ENCODE results near the gene ATXN7L3.

ATXN7L3 gene

DNA sequence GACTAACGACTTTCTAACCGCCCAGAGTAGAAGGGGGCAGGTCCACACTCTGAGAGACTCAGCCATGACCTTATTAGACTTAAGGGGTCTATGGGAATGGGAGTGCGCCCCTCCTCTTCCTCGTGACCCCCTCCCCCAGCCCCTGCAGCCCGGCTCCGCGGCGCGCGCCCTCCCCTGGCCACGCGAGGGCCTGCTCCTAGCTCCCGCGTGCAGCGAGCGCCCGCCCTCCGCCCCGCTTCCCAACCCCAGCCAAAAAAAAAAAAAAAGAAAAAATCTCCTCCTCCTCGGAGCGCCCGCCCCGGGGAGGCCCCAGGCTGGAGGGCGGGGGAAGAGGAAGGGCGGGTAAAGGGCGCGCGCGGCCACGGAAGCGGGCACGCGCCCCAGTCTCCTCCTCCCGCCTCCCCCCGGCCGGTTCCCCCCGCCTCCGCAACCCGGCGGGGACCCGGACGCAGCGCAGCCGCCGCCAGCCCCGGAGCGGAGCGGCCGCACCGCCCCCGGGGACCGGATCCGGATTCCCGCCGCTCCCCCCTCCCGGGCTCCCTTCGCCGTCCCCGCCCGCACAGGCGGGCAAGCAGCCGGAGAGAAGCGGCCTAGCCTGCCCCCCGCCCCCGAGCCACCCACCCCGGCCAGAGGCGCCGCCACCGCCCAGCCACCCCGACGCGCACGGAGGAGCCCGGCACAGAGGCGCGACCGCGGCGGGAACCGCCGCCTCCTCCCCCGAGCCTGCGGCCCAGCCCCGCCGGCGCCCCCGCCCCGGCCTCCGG lies 18.8 kb upstream of the ATXN7L3 start:
- DNase-seq = peak; percentile 61 to 92

GRCh38 chr17:44217738-44218343 lies 18.2 kb upstream of the ATXN7L3 start:
- no peak for DNase-seq

DNA sequence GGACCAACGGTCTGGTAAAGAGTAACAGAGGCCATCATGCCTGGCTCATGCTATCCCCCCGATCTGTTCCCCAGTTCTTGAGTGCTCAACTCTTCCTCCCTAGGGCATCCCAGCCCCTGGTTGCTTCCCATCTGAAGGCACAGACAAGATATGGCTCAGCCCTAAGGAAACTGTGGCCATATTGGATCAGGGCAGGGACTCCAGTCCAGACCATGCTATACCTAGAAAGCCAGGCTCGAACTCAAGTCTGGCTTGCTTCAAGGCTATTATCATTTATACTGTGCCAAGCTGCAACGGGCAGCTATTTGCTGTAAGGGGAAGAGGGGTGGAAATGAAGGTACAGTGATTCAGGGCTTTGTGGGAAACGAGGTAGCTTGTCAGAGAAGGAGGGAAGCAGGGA lies 17.0 kb upstream of the ATXN7L3 start:
- no peak for DNase-seq

DNA sequence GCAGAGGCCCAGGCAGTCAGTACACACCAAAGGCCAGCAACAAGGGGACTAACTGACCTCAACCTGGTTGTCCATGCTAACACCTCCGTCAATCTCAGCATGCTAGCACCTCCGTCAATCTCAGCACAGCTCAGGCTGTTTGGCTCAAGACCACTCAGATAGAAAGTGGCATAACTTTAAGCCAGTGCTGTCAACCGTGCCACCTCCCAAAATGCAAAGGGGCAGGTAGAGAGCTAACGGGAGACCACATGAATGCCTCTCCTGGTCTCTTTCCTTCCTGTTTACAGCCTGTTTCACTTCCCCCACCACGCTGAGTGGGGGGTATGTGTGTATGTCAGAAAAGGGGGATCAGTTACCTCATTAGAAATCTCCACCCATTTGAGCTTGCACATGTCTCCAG lies 16.5 kb upstream of the ATXN7L3 start:
- no peak for DNase-seq

DNA sequence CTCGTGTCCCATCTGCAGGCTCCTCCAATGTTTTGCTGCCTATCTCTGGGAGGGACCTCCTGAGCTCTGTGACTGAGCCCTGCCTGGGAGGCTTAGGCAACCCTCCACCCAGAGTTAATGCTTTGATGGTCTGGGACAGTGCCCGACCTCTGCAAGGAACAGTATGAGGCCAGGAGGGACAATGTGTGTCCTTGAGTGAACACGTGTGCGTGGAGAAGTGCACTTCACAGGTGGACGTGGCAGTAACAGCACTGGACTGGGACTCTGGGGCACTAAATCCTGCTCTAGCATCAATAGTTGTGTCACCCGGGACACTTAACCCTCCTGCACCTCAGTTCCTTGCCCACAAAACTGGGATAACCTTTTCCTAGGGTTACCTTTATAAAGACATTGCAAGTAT lies 15.2 kb upstream of the ATXN7L3 start:
- DNase-seq = no peak

DNA sequence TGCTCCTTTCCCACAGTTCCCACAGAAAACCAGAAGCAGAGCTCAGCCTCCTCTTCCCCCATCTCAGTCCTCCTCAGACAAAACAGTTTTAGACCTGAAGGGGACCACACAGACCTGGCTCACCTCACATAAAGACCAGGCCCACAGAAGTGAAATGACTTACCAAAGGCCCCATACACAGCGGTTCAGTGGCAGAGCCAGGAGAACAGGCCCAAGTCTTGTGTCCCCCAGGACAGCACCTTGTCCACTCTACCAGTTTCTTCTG lies 14.5 kb upstream of the ATXN7L3 start:
- no peak for DNase-seq

- peak in 1 of 2 experiments; percentile 32 for DNase-seq
Measured at GRCh38 chr17:44213403-44214229, 13.9 kb upstream of the ATXN7L3 start.

DNA sequence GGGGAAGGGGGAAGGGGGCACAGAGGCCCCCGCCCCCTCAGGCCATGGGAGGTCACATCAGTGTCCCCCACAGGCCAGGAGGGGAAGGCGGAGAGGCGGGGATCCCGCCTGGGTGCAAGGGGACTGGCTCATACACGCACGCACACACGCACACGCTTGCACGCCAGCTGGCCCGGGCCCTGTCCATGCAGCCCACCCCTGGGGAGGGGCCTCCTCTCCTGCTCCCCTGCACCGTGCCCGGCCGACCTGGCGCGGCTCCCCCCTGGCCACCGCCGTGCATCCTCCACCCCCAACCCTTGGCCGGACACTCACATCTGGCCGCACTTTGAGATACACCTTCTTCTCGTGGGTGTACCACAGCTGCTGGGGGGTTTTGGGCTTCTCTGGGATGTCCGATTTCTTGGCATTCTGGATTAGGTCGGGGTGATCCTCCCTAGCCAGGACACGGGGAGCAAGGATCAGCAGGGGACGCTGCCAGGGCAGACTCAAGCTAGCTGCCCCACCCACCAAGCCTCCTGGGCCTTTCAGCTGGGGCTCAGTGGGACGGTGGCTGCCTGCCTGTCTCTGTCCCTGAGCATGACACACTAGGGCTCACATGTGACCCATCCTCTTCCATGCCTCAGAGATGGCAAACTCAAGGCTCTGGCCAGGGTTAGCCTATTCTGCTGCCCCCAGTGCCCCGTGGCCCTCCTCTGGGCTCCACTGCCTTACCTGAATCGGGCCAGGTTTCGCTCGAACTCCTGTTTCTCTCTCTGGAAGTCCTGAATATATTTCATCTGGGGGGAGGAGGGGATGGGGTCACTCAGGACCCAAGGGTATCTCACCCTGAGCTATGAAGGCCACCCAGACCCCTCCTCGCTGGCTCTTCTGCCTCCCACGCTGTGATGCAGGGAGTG lies 13.1 kb upstream of the ATXN7L3 start:
- no peak for DNase-seq

GRCh38 chr17:44211281-44212265 lies 11.9 kb upstream of the ATXN7L3 start:
- DNase-seq = no peak

- DNase-seq = no peak
Measured at GRCh38 chr17:44210342-44211192, 10.9 kb upstream of the ATXN7L3 start.

- DNase-seq = no peak
Measured at GRCh38 chr17:44209786-44210341, 10.2 kb upstream of the ATXN7L3 start.

DNA sequence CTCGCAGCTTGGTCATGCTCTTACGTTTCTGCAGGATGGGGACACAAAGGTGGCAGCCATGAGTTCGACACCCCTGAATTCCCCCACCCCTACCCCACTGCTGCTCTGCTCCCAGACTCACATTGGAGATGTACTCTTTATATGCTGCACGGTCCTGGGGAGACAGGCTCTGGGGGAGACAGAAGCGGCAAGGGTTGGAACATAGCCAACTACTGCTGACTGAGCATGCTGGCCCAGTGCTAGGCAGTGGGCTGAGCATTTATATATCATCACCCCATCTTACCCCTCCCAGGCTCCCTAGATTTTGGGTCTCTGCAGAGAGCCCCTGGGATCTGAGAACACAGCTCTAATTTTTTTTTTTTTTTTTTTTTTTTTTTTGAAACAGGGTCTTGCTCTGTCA lies 8.1 kb upstream of the ATXN7L3 start:
- DNase-seq = no peak

- DNase-seq = no peak
Measured at GRCh38 chr17:44207319-44207718, 7.6 kb upstream of the ATXN7L3 start.

DNA sequence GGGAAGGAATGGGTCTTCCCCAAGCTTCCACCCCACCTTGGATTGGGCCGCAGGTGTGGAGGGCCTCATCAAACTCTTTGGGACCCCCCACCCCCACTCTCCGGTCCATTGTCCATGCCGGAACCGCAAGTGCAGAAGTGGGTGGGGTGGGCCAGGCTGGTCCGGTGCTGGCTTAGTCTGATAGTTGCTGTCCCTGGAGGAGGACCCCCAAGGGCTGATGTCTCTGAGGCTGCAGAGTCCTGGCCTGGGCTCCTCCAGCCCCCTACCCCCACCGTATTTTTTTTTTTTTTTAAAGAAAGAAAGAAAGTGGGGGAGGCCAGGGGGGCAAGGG lies 7.1 kb upstream of the ATXN7L3 start:
- DNase-seq = no peak

DNA sequence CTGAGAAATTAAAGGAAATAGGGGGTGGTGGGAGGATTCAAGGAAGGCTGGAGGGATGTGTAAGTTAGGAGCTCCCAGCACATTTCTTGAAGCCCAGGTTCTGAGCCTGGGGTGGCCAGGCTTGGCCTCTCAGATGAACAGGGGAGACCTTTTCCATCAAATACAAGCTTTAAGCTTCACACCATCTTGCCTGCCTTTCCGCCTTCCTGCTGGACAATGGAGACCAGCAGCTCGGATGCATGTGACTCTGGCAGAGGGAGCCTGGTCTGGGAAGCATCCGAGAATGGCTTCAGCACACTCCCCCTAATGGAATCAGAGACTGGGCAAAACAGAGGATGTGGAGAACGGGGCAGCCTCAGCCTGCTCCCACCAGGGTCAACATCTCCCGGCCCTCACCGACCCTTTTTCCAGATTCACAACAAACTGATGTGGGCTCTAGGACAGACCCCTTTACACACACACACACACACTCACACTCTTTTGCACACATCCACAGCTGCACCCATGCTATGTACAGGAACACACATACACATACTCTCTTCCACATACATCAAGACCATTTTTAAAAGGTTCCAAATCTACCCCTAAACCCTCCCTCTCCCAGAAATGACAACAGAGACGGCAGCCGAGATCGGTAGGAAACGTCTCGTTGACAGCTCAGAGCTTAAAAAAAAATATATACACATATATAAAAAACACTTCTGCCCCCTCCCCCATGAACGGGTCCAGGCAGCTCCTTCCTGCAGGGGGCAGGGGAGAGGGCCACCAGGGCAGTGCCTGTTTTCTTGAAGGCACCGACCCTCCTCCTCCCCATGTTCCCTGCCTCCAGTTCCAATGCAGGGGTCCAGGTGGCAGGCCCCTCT lies 6.5 kb upstream of the ATXN7L3 start:
- no peak for DNase-seq

DNA sequence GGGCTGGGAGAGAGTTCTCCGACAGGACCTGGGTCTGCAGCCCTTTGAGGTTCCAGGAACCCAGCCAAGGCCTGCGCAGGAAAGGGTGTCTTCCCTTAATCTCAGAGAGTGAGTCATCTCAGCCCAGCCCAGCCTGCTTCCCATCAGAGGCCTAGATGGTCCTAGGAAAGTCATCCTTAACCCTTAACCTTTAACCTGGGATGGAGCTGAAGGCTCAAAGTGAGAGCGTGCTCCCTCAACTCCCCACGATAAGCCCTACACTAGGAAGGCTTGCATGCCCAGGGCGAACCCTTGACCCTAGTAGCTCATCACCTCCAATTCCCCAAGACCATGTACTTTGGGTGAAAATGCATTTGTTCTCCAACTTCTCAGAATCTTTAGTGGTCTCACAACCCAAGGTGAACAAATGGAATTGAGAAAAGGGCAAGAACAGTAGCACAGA lies 4.8 kb upstream of the ATXN7L3 start:
- no peak for DNase-seq

DNA sequence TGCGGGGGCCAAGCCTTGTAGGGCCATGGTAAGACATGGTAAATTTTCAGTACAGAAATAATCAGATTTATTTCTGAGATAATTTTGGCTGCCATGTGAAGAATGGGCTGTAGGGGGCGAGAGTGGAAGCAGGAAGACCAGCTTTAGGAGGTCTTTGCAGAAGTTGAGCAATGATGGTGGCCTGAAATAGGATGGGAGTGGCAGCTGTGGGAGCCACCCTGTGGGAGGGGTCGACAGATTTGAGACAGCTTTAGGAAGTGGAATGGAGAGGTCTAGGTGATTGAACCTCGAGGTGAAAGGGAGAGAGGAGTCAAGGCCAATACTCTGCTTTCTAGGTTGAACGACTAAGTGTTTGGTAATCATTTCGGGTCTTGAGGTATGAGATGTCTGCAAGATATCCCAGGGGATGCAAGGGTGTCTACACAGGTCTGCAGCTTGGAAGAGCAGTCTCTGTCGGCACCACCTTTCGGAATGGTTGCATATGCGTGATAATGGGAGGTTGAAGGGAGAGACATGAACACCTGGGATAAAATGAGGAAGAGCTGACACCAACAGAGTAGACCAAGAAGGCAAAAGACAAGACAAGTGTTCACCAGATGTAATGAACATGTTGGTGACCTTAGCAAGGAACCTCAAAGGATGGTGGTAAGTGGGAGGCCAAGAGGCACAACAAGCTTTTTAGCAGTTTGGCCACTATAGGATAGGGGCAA lies 4.2 kb upstream of the ATXN7L3 start:
- peak in 1 of 2 experiments; percentile 60 for DNase-seq

GRCh38 chr17:44202756-44203155 lies 3.1 kb upstream of the ATXN7L3 start:
- no peak for DNase-seq
